ENCODE data around the gene N4BP2L2.
"Not testable (repeated sequence)": the region's sequence is repeated elsewhere in the genome, so short reads cannot be mapped to it uniquely, and the experiment has no call there.

N4BP2L2 gene

GRCh38 chr13:32575687-32576086, 37.1 kb upstream of the N4BP2L2 start:
- H3K27me3 ChIP-seq (ENCODE audit: control insufficient read depth in 2 of 2, insufficient read depth in 2 of 2, low read length in 2 of 2); H3K4me1 ChIP-seq (ENCODE audit: control insufficient read depth in 2 of 2, insufficient read depth in 2 of 2, low read length in 2 of 2); H3K9me3 ChIP-seq (ENCODE audit: control insufficient read depth in 2 of 2, low read length in 2 of 2); H3K27ac ChIP-seq (ENCODE audit: low read depth in 2 of 2, low read length in 2 of 2); H3K9ac ChIP-seq (ENCODE audit: low read depth in 1 of 2, low read length in 2 of 2); H3K36me3 ChIP-seq (ENCODE audit: control insufficient read depth in 2 of 2, insufficient read depth in 2 of 2, low read length in 2 of 2); H3K4me3 ChIP-seq (ENCODE audit: low read length in 2 of 2): not testable (repeated sequence)

- not testable (repeated sequence) for H3K27me3 ChIP-seq (ENCODE audit: control insufficient read depth in 2 of 2, insufficient read depth in 2 of 2, low read length in 2 of 2); H3K9ac ChIP-seq (ENCODE audit: low read depth in 1 of 2, low read length in 2 of 2); H3K9me3 ChIP-seq (ENCODE audit: control insufficient read depth in 2 of 2, low read length in 2 of 2); H3K4me1 ChIP-seq (ENCODE audit: control insufficient read depth in 2 of 2, insufficient read depth in 2 of 2, low read length in 2 of 2); H3K36me3 ChIP-seq (ENCODE audit: control insufficient read depth in 2 of 2, insufficient read depth in 2 of 2, low read length in 2 of 2); H3K4me3 ChIP-seq (ENCODE audit: low read length in 2 of 2); H3K27ac ChIP-seq (ENCODE audit: low read depth in 2 of 2, low read length in 2 of 2)
Observed at GRCh38 chr13:32560842-32561241, 22.2 kb upstream of the N4BP2L2 start.

- Histone ChIP-seq H3K36me3 (ENCODE audit: control insufficient read depth in 2 of 2, insufficient read depth in 2 of 2, low read length in 2 of 2) (no peaks in the 10 kb centered on the region), H3K4me1 (ENCODE audit: control insufficient read depth in 2 of 2, insufficient read depth in 2 of 2, low read length in 2 of 2) (no peaks in the 10 kb centered on the region), H3K27me3 (ENCODE audit: control insufficient read depth in 2 of 2, insufficient read depth in 2 of 2, low read length in 2 of 2) (no peaks in the 10 kb centered on the region), H3K4me3 (ENCODE audit: low read length in 2 of 2) (no peak overlapping the region), H3K27ac (ENCODE audit: low read depth in 2 of 2, low read length in 2 of 2) (no peak overlapping the region), H3K9me3 (ENCODE audit: control insufficient read depth in 2 of 2, low read length in 2 of 2) (no peaks in the 10 kb centered on the region), H3K9ac (ENCODE audit: low read depth in 1 of 2, low read length in 2 of 2) (no peak overlapping the region)
Observed at GRCh38 chr13:32555613-32556012, 17.0 kb upstream of the N4BP2L2 start.

- no peaks in the 10 kb centered on the region for H3K27me3 ChIP-seq (ENCODE audit: control insufficient read depth in 2 of 2, insufficient read depth in 2 of 2, low read length in 2 of 2)
- no peak overlapping the region for H3K4me3 ChIP-seq (ENCODE audit: low read length in 2 of 2)
- H3K4me1 ChIP-seq (ENCODE audit: control insufficient read depth in 2 of 2, insufficient read depth in 2 of 2, low read length in 2 of 2): no peaks in the 10 kb centered on the region
- H3K36me3 ChIP-seq (ENCODE audit: control insufficient read depth in 2 of 2, insufficient read depth in 2 of 2, low read length in 2 of 2): no peaks in the 10 kb centered on the region
- H3K27ac ChIP-seq (ENCODE audit: low read depth in 2 of 2, low read length in 2 of 2): no peak overlapping the region
- no peak overlapping the region for H3K9ac ChIP-seq (ENCODE audit: low read depth in 1 of 2, low read length in 2 of 2)
- no peaks in the 10 kb centered on the region for H3K9me3 ChIP-seq (ENCODE audit: control insufficient read depth in 2 of 2, low read length in 2 of 2)
Observed at GRCh38 chr13:32553720-32554119, 15.1 kb upstream of the N4BP2L2 start.

GRCh38 chr13:32549788-32550187, 11.2 kb upstream of the N4BP2L2 start:
- Histone ChIP-seq H3K36me3 (ENCODE audit: control insufficient read depth in 2 of 2, insufficient read depth in 2 of 2, low read length in 2 of 2) (no peaks in the 10 kb centered on the region), H3K4me3 (ENCODE audit: low read length in 2 of 2) (no peak overlapping the region), H3K27ac (ENCODE audit: low read depth in 2 of 2, low read length in 2 of 2) (no peak overlapping the region), H3K9ac (ENCODE audit: low read depth in 1 of 2, low read length in 2 of 2) (no peak overlapping the region), H3K4me1 (ENCODE audit: control insufficient read depth in 2 of 2, insufficient read depth in 2 of 2, low read length in 2 of 2) (no peaks in the 10 kb centered on the region), H3K27me3 (ENCODE audit: control insufficient read depth in 2 of 2, insufficient read depth in 2 of 2, low read length in 2 of 2) (no peaks in the 10 kb centered on the region), H3K9me3 (ENCODE audit: control insufficient read depth in 2 of 2, low read length in 2 of 2) (no peaks in the 10 kb centered on the region)

GRCh38 chr13:32548837-32549236, 10.2 kb upstream of the N4BP2L2 start:
- no peaks in the 10 kb centered on the region for H3K9me3 ChIP-seq (ENCODE audit: control insufficient read depth in 2 of 2, low read length in 2 of 2)
- no peaks in the 10 kb centered on the region for H3K27me3 ChIP-seq (ENCODE audit: control insufficient read depth in 2 of 2, insufficient read depth in 2 of 2, low read length in 2 of 2)
- H3K9ac ChIP-seq (ENCODE audit: low read depth in 1 of 2, low read length in 2 of 2): no peak overlapping the region
- no peak overlapping the region for H3K27ac ChIP-seq (ENCODE audit: low read depth in 2 of 2, low read length in 2 of 2)
- H3K36me3 ChIP-seq (ENCODE audit: control insufficient read depth in 2 of 2, insufficient read depth in 2 of 2, low read length in 2 of 2): no peaks in the 10 kb centered on the region
- H3K4me1 ChIP-seq (ENCODE audit: control insufficient read depth in 2 of 2, insufficient read depth in 2 of 2, low read length in 2 of 2): no peaks in the 10 kb centered on the region
- no peak overlapping the region for H3K4me3 ChIP-seq (ENCODE audit: low read length in 2 of 2)

GRCh38 chr13:32545083-32545482, 6.5 kb upstream of the N4BP2L2 start:
- H3K9me3 ChIP-seq (ENCODE audit: control insufficient read depth in 2 of 2, low read length in 2 of 2): no peaks in the 10 kb centered on the region
- H3K4me3 ChIP-seq (ENCODE audit: low read length in 2 of 2): no peak overlapping the region
- no peak overlapping the region for H3K27ac ChIP-seq (ENCODE audit: low read depth in 2 of 2, low read length in 2 of 2)
- no peak overlapping the region for H3K9ac ChIP-seq (ENCODE audit: low read depth in 1 of 2, low read length in 2 of 2)
- no peaks in the 10 kb centered on the region for H3K4me1 ChIP-seq (ENCODE audit: control insufficient read depth in 2 of 2, insufficient read depth in 2 of 2, low read length in 2 of 2)
- H3K36me3 ChIP-seq (ENCODE audit: control insufficient read depth in 2 of 2, insufficient read depth in 2 of 2, low read length in 2 of 2): no peaks in the 10 kb centered on the region
- H3K27me3 ChIP-seq (ENCODE audit: control insufficient read depth in 2 of 2, insufficient read depth in 2 of 2, low read length in 2 of 2): no peaks in the 10 kb centered on the region

- no peaks in the 10 kb centered on the region for H3K9me3 ChIP-seq (ENCODE audit: control insufficient read depth in 2 of 2, low read length in 2 of 2)
- peaks cover 5% of the 10 kb centered on the region in 2 donors for H3K4me1 ChIP-seq (ENCODE audit: control insufficient read depth in 2 of 2, insufficient read depth in 2 of 2, low read length in 2 of 2)
- no peaks in the 10 kb centered on the region for H3K36me3 ChIP-seq (ENCODE audit: control insufficient read depth in 2 of 2, insufficient read depth in 2 of 2, low read length in 2 of 2)
- H3K4me3 ChIP-seq (ENCODE audit: low read length in 2 of 2): no peak overlapping the region
- H3K27me3 ChIP-seq (ENCODE audit: control insufficient read depth in 2 of 2, insufficient read depth in 2 of 2, low read length in 2 of 2): no peaks in the 10 kb centered on the region
- no peak overlapping the region for H3K9ac ChIP-seq (ENCODE audit: low read depth in 1 of 2, low read length in 2 of 2)
- no peak overlapping the region for H3K27ac ChIP-seq (ENCODE audit: low read depth in 2 of 2, low read length in 2 of 2)
Observed at GRCh38 chr13:32542221-32542620, 3.6 kb upstream of the N4BP2L2 start.

GRCh38 chr13:32538143-32538620, 413 bp downstream of the N4BP2L2 start:
- Histone ChIP-seq H3K9ac (ENCODE audit: low read depth in 1 of 2, low read length in 2 of 2) (peak overlapping the region; percentile 94 to 97), H3K27ac (ENCODE audit: low read depth in 2 of 2, low read length in 2 of 2) (peak overlapping the region; percentile 92 to 94), H3K36me3 (ENCODE audit: control insufficient read depth in 2 of 2, insufficient read depth in 2 of 2, low read length in 2 of 2) (peaks cover 9 to 19% of the 10 kb centered on the region in 2 donors), H3K4me3 (ENCODE audit: low read length in 2 of 2) (peak overlapping the region; percentile 84 to 98), H3K9me3 (ENCODE audit: control insufficient read depth in 2 of 2, low read length in 2 of 2) (no peaks in the 10 kb centered on the region), H3K27me3 (ENCODE audit: control insufficient read depth in 2 of 2, insufficient read depth in 2 of 2, low read length in 2 of 2) (no peaks in the 10 kb centered on the region), H3K4me1 (ENCODE audit: control insufficient read depth in 2 of 2, insufficient read depth in 2 of 2, low read length in 2 of 2) (peaks cover 11 to 20% of the 10 kb centered on the region in 2 donors)

- Histone ChIP-seq H3K4me1 (ENCODE audit: control insufficient read depth in 2 of 2, insufficient read depth in 2 of 2, low read length in 2 of 2) (peaks cover 11 to 20% of the 10 kb centered on the region in 2 donors), H3K4me3 (ENCODE audit: low read length in 2 of 2) (peak overlapping the region; percentile 84 to 98), H3K27me3 (ENCODE audit: control insufficient read depth in 2 of 2, insufficient read depth in 2 of 2, low read length in 2 of 2) (no peaks in the 10 kb centered on the region), H3K9me3 (ENCODE audit: control insufficient read depth in 2 of 2, low read length in 2 of 2) (no peaks in the 10 kb centered on the region), H3K36me3 (ENCODE audit: control insufficient read depth in 2 of 2, insufficient read depth in 2 of 2, low read length in 2 of 2) (peaks cover 9 to 19% of the 10 kb centered on the region in 2 donors), H3K27ac (ENCODE audit: low read depth in 2 of 2, low read length in 2 of 2) (peak overlapping the region; percentile 92 to 94), H3K9ac (ENCODE audit: low read depth in 1 of 2, low read length in 2 of 2) (peak overlapping the region; percentile 94 to 97)
Observed at GRCh38 chr13:32537580-32538142, 934 bp downstream of the N4BP2L2 start.

Measured in mucosa of rectum (tissue), 2 donors.